Left ventricle myocardium inferior (tissue), 1 donor: ENCODE measurements around the gene PLD4. TPM values are rescaled to one million over a fixed set of nuclear protein-coding genes. Genes with fewer than 3 reads are reported as not detected.

Source experiments
- DNase-seq: peaks from one replicate; pipeline ENCODE4 v3.0.0-alpha.2; 2020
- H3K27ac ChIP-seq: fragments of 200-600 bp; replicated peaks from 2 replicates; pipeline ENCODE4 v1.8.0; 2021
- H3K27me3 ChIP-seq: fragments of 200-600 bp; 2 replicates; pipeline ENCODE4 v1.8.0; 2021; ENCODE audit warnings: low read depth
- H3K36me3 ChIP-seq: fragments of 200-600 bp; 2 replicates; pipeline ENCODE4 v1.8.0; 2021
- H3K4me1 ChIP-seq: fragments of 200-600 bp; 2 replicates; pipeline ENCODE4 v1.8.0; 2021
- H3K4me3 ChIP-seq: fragments of 200-600 bp; 2 replicates; pipeline ENCODE4 v1.8.0; 2021; ENCODE audit warnings: mild to moderate bottlenecking, moderate library complexity
- H3K9me3 ChIP-seq: fragments of 200-600 bp; replicated peaks from 2 replicates; pipeline ENCODE4 v1.8.0; 2021
- CTCF ChIP-seq: fragments of 200-600 bp; IDR thresholded peaks from 2 replicates; pipeline ENCODE4 v1.8.0; 2021; ENCODE audit warnings: antibody characterized with exemption, mild to moderate bottlenecking, borderline replicate concordance
- intact Hi-C: fragments of 100-400 bp; cut with micrococcal nuclease; formaldehyde crosslinking; loops from one replicate; pipeline ENCODE4 v1.11.0; 2022
- total RNA-seq: library from RNA; stranded (reverse); fragmentation: NEBNext Ultra II Directional; extraction: Animal tissue kit (Norgen Biotek cat#: 25700); gene quantifications from one replicate; pipeline ENCODE4 v1.2.1, GENCODE V29; 2021
- donor health status: DM: no; HTN: yes; CAD: no; lungs with severe emphysema.

PLD4 gene
- total RNA-seq, 1 donor from 2014 or later, result 0.44 TPM

- peak; percentile 15 for DNase-seq
- H3K36me3 ChIP-seq, result no peaks in the 10 kb centered on the region
- no peak for TF ChIP-seq CTCF
- peak overlapping the region; percentile 75 for H3K4me3 ChIP-seq
- peaks cover 84% of the 10 kb centered on the region for H3K27me3 ChIP-seq
- H3K27ac ChIP-seq, result no peak overlapping the region
- no peaks in the 10 kb centered on the region for H3K9me3 ChIP-seq
- intact Hi-C loops, result no loop called here
- peaks cover 21% of the 10 kb centered on the region for H3K4me1 ChIP-seq
Measured at GRCh38 chr14:104931771-104932675, 7.3 kb downstream of the PLD4 start.

GRCh38 chr14:104932676-104933631 is 8.3 kb downstream of the PLD4 start:
- Histone ChIP-seq H3K27ac (peak overlapping the region; percentile 65), H3K4me1 (peaks cover 21% of the 10 kb centered on the region), H3K9me3 (no peaks in the 10 kb centered on the region), H3K36me3 (no peaks in the 10 kb centered on the region), H3K27me3 (peaks cover 78% of the 10 kb centered on the region), H3K4me3 (peak overlapping the region; percentile 75)
- peak; percentile 88 for DNase-seq
- peak; percentile 75 for TF ChIP-seq CTCF
- intact Hi-C loops, result no loop called here

GRCh38 chr14:104933746-104934733 is 9.4 kb downstream of the PLD4 start:
- Histone ChIP-seq H3K9me3 (no peaks in the 10 kb centered on the region), H3K4me1 (peaks cover 21% of the 10 kb centered on the region), H3K27ac (no peak overlapping the region), H3K27me3 (peaks cover 76% of the 10 kb centered on the region), H3K4me3 (peak overlapping the region; percentile 75), H3K36me3 (no peaks in the 10 kb centered on the region)
- peak; percentile 12 for DNase-seq
- intact Hi-C loops, result no loop called here
- TF ChIP-seq CTCF, result no peak

- peak; percentile 7 for DNase-seq
- no peak overlapping the region for H3K4me3 ChIP-seq
- peaks cover 21% of the 10 kb centered on the region for H3K4me1 ChIP-seq
- peaks cover 78% of the 10 kb centered on the region for H3K27me3 ChIP-seq
- intact Hi-C loops, result no loop called here
- no peak for TF ChIP-seq CTCF
- H3K9me3 ChIP-seq, result no peaks in the 10 kb centered on the region
- no peak overlapping the region for H3K27ac ChIP-seq
- H3K36me3 ChIP-seq, result no peaks in the 10 kb centered on the region
Measured at GRCh38 chr14:104935026-104935650, 10.5 kb downstream of the PLD4 start.
